SIG-M5 treated with dmso at 0.1 percent for 504 hours (cell line): ENCODE data around the gene DPYSL4.

Source experiments
- DNase-seq: peaks from one replicate; lab custom pipeline; 2025; ENCODE audit not compliant: unreplicated experiment; lab: John Stamatoyannopoulos, UW

DPYSL4 gene

GRCh38 chr10:132225073-132225848 lies 38.5 kb downstream of the DPYSL4 start:
- no peak for DNase-seq

- no peak for DNase-seq
Observed at GRCh38 chr10:132225849-132226205, 39.1 kb downstream of the DPYSL4 start.

GRCh38 chr10:132226586-132227405 lies 40.0 kb downstream of the DPYSL4 start:
- no peak for DNase-seq

GRCh38 chr10:132227851-132228390 lies 41.2 kb downstream of the DPYSL4 start:
- DNase-seq, result no peak

GRCh38 chr10:132228616-132229015 lies 41.9 kb downstream of the DPYSL4 start:
- no peak for DNase-seq

GRCh38 chr10:132229096-132229495 lies 42.3 kb downstream of the DPYSL4 start:
- no peak for DNase-seq

GRCh38 chr10:132229834-132230556 lies 43.2 kb downstream of the DPYSL4 start:
- no peak for DNase-seq

GRCh38 chr10:132230557-132231210 lies 43.9 kb downstream of the DPYSL4 start:
- no peak for DNase-seq

- DNase-seq, result no peak
Observed at GRCh38 chr10:132231656-132232022, 44.9 kb downstream of the DPYSL4 start.

GRCh38 chr10:132232023-132232951 lies 45.5 kb downstream of the DPYSL4 start:
- peak; percentile 66 for DNase-seq

GRCh38 chr10:132232981-132233380 lies 46.2 kb downstream of the DPYSL4 start:
- no peak for DNase-seq

- no peak for DNase-seq
Observed at GRCh38 chr10:132233501-132234085, 46.8 kb downstream of the DPYSL4 start.

GRCh38 chr10:132234860-132235259 lies 48.1 kb downstream of the DPYSL4 start:
- DNase-seq, result no peak

- DNase-seq, result no peak
Observed at GRCh38 chr10:132236161-132236560, 49.4 kb downstream of the DPYSL4 start.

GRCh38 chr10:132236881-132237280 lies 50.1 kb downstream of the DPYSL4 start:
- DNase-seq, result no peak

GRCh38 chr10:132237396-132237795 lies 50.6 kb downstream of the DPYSL4 start:
- no peak for DNase-seq

- DNase-seq, result no peak
Observed at GRCh38 chr10:132237871-132238270, 51.1 kb downstream of the DPYSL4 start.

GRCh38 chr10:132238371-132239125 lies 51.8 kb downstream of the DPYSL4 start:
- DNase-seq, result no peak
